BLaER1 treated with 17β-estradiol and CSF1 and Interleukin-3, amounts not matched to agents 10 nM and 100 nM (cell line): ENCODE results near the gene DCST2.

Source experiments
- H3K27ac ChIP-seq, 11 experiments: shearing (Covaris generic); formaldehyde crosslinking; 2 replicates each; pipeline ENCODE4 v1.8.1; 2022
- H3K27me3 ChIP-seq, 11 experiments: shearing (Covaris generic); formaldehyde crosslinking; 2 replicates each; pipeline ENCODE4 v1.8.1; 2022
- H3K36me3 ChIP-seq, 11 experiments: shearing (Covaris generic); formaldehyde crosslinking; 2 replicates each; pipeline ENCODE4 v1.8.1; 2022
- H3K4me1 ChIP-seq, 10 experiments: shearing (Covaris generic); formaldehyde crosslinking; 2 replicates each; pipeline ENCODE4 v1.8.1; 2022
- H3K4me2 ChIP-seq, 11 experiments: shearing (Covaris generic); formaldehyde crosslinking; 2 replicates each; pipeline ENCODE4 v1.8.1; 2022
- H3K4me3 ChIP-seq, 10 experiments: shearing (Covaris generic); formaldehyde crosslinking; 2 replicates each; pipeline ENCODE4 v1.8.1; 2022
- H3K9ac ChIP-seq, 11 experiments: shearing (Covaris generic); formaldehyde crosslinking; 2 replicates each; pipeline ENCODE4 v1.8.1; 2022
- H3K9me3 ChIP-seq, 11 experiments: shearing (Covaris generic); formaldehyde crosslinking; replicated peaks in 1 of 11; 2 replicates each; pipeline ENCODE4 v1.8.1; 2022
- H4K20me1 ChIP-seq, 11 experiments: shearing (Covaris generic); formaldehyde crosslinking; 2 replicates each; pipeline ENCODE4 v1.8.1; 2022
- Cebpa-rat ChIP-seq, 11 experiments: shearing (Covaris generic); IDR thresholded peaks; 2 replicates each; pipeline ENCODE4 v1.8.1; 2022

DCST2 gene

GRCh38 chr1:155022136-155022926 is 11.2 kb downstream of the DCST2 start:
- no peak overlapping the region for H3K27ac ChIP-seq
- peaks cover 32 to 45% (median 38%) of the 10 kb centered on the region in 10 experiments for H3K4me1 ChIP-seq
- peaks cover 0 to 27% (median 0%) of the 10 kb centered on the region in 11 experiments; a peak in 6 of 22 replicates for H4K20me1 ChIP-seq
- H3K36me3 ChIP-seq = peaks cover 0 to 15% (median 0%) of the 10 kb centered on the region in 11 experiments; a peak in 3 of 22 replicates
- peak overlapping the region in 10 of 11 experiments; percentile 18 to 49 (median 33); a peak in 18 of 22 replicates for H3K4me2 ChIP-seq
- H3K27me3 ChIP-seq = no peaks in the 10 kb centered on the region
- H3K9ac ChIP-seq = 0 out of 22 replicates have a peak overlapping the region, but pooled peaks of 1 of the 11 experiments have one; percentile 13
- no peak for TF ChIP-seq Cebpa-rat (IDR thresholded peaks at IDR 0.05)
- H3K4me3 ChIP-seq = no peak overlapping the region
- no peaks in the 10 kb centered on the region for H3K9me3 ChIP-seq

GRCh38 chr1:155019377-155020245 is 14.0 kb downstream of the DCST2 start:
- TF ChIP-seq Cebpa-rat (IDR thresholded peaks at IDR 0.05) = no peak

GRCh38 chr1:155018617-155019348 is 14.8 kb downstream of the DCST2 start:
- peak overlapping the region; percentile 93 to 100 (median 98) for H3K4me2 ChIP-seq
- H3K9me3 ChIP-seq = no peaks in the 10 kb centered on the region
- peaks cover 0 to 59% (median 11%) of the 10 kb centered on the region in 11 experiments; a peak in 11 of 22 replicates for H4K20me1 ChIP-seq
- no peak for TF ChIP-seq Cebpa-rat (IDR thresholded peaks at IDR 0.05)
- H3K4me1 ChIP-seq = peaks cover 67 to 81% (median 74%) of the 10 kb centered on the region in 10 experiments
- H3K27me3 ChIP-seq = no peaks in the 10 kb centered on the region
- peaks cover 12 to 48% (median 18%) of the 10 kb centered on the region in 11 experiments; a peak in 17 of 22 replicates for H3K36me3 ChIP-seq
- peak overlapping the region in 1 of 10 experiments; percentile 21; a peak in 2 of 20 replicates for H3K4me3 ChIP-seq
- H3K9ac ChIP-seq = peak overlapping the region in 9 of 11 experiments; percentile 8 to 76 (median 56); a peak in 14 of 22 replicates
- peak overlapping the region in 8 of 11 experiments; percentile 1 to 77 (median 22); a peak in 5 of 22 replicates for H3K27ac ChIP-seq

More at GRCh38 chr1:155019377-155020245, 14.0 kb downstream of the DCST2 start:
- Histone ChIP-seq H3K9me3 (no peaks in the 10 kb centered on the region), H3K27ac (0 out of 22 replicates have a peak overlapping the region, but pooled peaks of 1 of the 11 experiments have one; percentile 77), H3K9ac (peak overlapping the region in 3 of 11 experiments; percentile 7 to 76 (median 72); a peak in 3 of 22 replicates), H3K27me3 (no peaks in the 10 kb centered on the region), H3K4me3 (no peak overlapping the region), H3K36me3 (peaks cover 10 to 40% (median 14%) of the 10 kb centered on the region in 11 experiments; a peak in 17 of 22 replicates), H3K4me1 (peaks cover 58 to 72% (median 66%) of the 10 kb centered on the region in 10 experiments), H3K4me2 (peak overlapping the region in 5 of 11 experiments; percentile 97 to 100 (median 99); a peak in 11 of 22 replicates), H4K20me1 (peaks cover 0 to 51% (median 11%) of the 10 kb centered on the region in 11 experiments; a peak in 11 of 22 replicates)

- Histone ChIP-seq H3K4me1 (peaks cover 70 to 85% (median 78%) of the 10 kb centered on the region in 10 experiments), H3K4me3 (peak overlapping the region; percentile 37 to 62 (median 48)), H3K9ac (peak overlapping the region; percentile 43 to 77 (median 71)), H3K27ac (peak overlapping the region; percentile 39 to 81 (median 70); a peak in 21 of 22 replicates), H3K9me3 (no peaks in the 10 kb centered on the region), H3K4me2 (peak overlapping the region; percentile 93 to 100 (median 98)), H3K27me3 (no peaks in the 10 kb centered on the region), H3K36me3 (peaks cover 12 to 54% (median 18%) of the 10 kb centered on the region in 11 experiments; a peak in 17 of 22 replicates), H4K20me1 (peaks cover 0 to 67% (median 11%) of the 10 kb centered on the region in 11 experiments; a peak in 11 of 22 replicates)
- TF ChIP-seq Cebpa-rat (IDR thresholded peaks at IDR 0.05) = no peak
Observed at GRCh38 chr1:155017946-155018316, 15.7 kb downstream of the DCST2 start.

- peaks cover 70 to 85% (median 78%) of the 10 kb centered on the region in 10 experiments for H3K4me1 ChIP-seq
- H3K27ac ChIP-seq = peak overlapping the region; percentile 39 to 81 (median 70); a peak in 21 of 22 replicates
- TF ChIP-seq Cebpa-rat (IDR thresholded peaks at IDR 0.05) = no peak
- peaks cover 0 to 71% (median 11%) of the 10 kb centered on the region in 11 experiments; a peak in 11 of 22 replicates for H4K20me1 ChIP-seq
- peak overlapping the region; percentile 37 to 62 (median 48) for H3K4me3 ChIP-seq
- H3K27me3 ChIP-seq = no peaks in the 10 kb centered on the region
- peak overlapping the region; percentile 93 to 100 (median 98) for H3K4me2 ChIP-seq
- peaks cover 12 to 55% (median 18%) of the 10 kb centered on the region in 11 experiments; a peak in 17 of 22 replicates for H3K36me3 ChIP-seq
- peak overlapping the region; percentile 43 to 77 (median 71) for H3K9ac ChIP-seq
- H3K9me3 ChIP-seq = no peaks in the 10 kb centered on the region
Observed at GRCh38 chr1:155017041-155017945, 16.3 kb downstream of the DCST2 start.

- Histone ChIP-seq H3K9me3 (no peaks in the 10 kb centered on the region), H3K4me2 (peak overlapping the region; percentile 93 to 100 (median 98)), H3K4me1 (peaks cover 78 to 87% (median 86%) of the 10 kb centered on the region in 10 experiments), H4K20me1 (peaks cover 0 to 70% (median 11%) of the 10 kb centered on the region in 11 experiments; a peak in 11 of 22 replicates), H3K4me3 (peak overlapping the region in 5 of 10 experiments; percentile 37 to 62 (median 52); a peak in 5 of 20 replicates), H3K36me3 (peaks cover 12 to 56% (median 18%) of the 10 kb centered on the region in 11 experiments; a peak in 17 of 22 replicates), H3K9ac (peak overlapping the region; percentile 43 to 77 (median 71); a peak in 16 of 22 replicates), H3K27me3 (no peaks in the 10 kb centered on the region), H3K27ac (peak overlapping the region; percentile 3 to 81 (median 70); a peak in 20 of 22 replicates)
- no peak for TF ChIP-seq Cebpa-rat (IDR thresholded peaks at IDR 0.05)
Observed at GRCh38 chr1:155016231-155016831, 17.2 kb downstream of the DCST2 start.
